Urinary bladder (tissue), 4 donors: ENCODE results near the gene TMF1. TPM values are rescaled to one million over a fixed set of nuclear protein-coding genes. Genes with fewer than 3 reads are reported as not detected.

Experiments
- DNase-seq: peaks from one replicate; pipeline ENCODE4 v3.0.0-alpha.2; 2015; ENCODE audit errors: extremely low spot score
- H3K27ac ChIP-seq: one replicate; pipeline ENCODE4 v1.5.1; 2013; ENCODE audit warnings: low read depth, mild to moderate bottlenecking, moderate library complexity
- H3K36me3 ChIP-seq: one replicate; pipeline ENCODE4 v1.6.1; 2013; ENCODE audit warnings: mild to moderate bottlenecking, moderate library complexity; ENCODE audit not compliant: insufficient read depth
- H3K4me1 ChIP-seq: one replicate; pipeline ENCODE4 v1.6.1; 2013; ENCODE audit warnings: mild to moderate bottlenecking, moderate library complexity; ENCODE audit not compliant: insufficient read depth
- H3K4me3 ChIP-seq: one replicate; pipeline ENCODE4 v1.5.1; 2013; ENCODE audit warnings: low read depth, low read length
- WGBS: extraction: QIAGEN DNeasy Blood & Tissue Kit; methylation state at CpG from one replicate; pipeline ENCODE4 v1.1.7; 2013; 5-methylcytosine and 5-hydroxymethylcytosine counted together
- polyA plus RNA-seq: library from polyadenylated mRNA; stranded (reverse); fragments of 200-250 nt; gene quantifications from one replicate; pipeline ENCODE4 v1.2.3, GENCODE V29; 2013
- total RNA-seq: library from RNA; depleted of rRNA; stranded (reverse); fragments of >200 nt; gene quantifications from one replicate; pipeline ENCODE4 v1.2.3, GENCODE V29; 2014
- donor health status: healthy with polysubstance abuse.
- donor health status: healthy.

TMF1 gene
- total and polyA plus RNA-seq, 2 donors, result 18.7 to 68.4 TPM

GRCh38 chr3:69085833-69086722 is 33.9 kb upstream of the TMF1 start:
- under 1% methylated on average over 8 of the region's 8 CpGs for WGBS
- Histone ChIP-seq H3K36me3 (no peaks in the 10 kb centered on the region), H3K4me1 (peaks cover 2% of the 10 kb centered on the region), H3K27ac (peak overlapping the region; percentile 77), H3K4me3 (peak overlapping the region; percentile 96)
- DNase-seq, result peak; percentile 39

- under 1% methylated on average over 26 of the region's 26 CpGs for WGBS
- Histone ChIP-seq H3K4me3 (peak overlapping the region; percentile 96), H3K4me1 (no peaks in the 10 kb centered on the region), H3K27ac (peak overlapping the region; percentile 77), H3K36me3 (no peaks in the 10 kb centered on the region)
- no peak for DNase-seq
Measured at GRCh38 chr3:69085168-69085832, 33.2 kb upstream of the TMF1 start.

- peak within 1 kb of the TSS; percentile 96 for H3K4me3 ChIP-seq
- peak within 1 kb of the TSS; percentile 77 for H3K27ac ChIP-seq
- H3K4me1 ChIP-seq, result no peaks in the 10 kb centered on the region
- peak; percentile 84 for DNase-seq
- WGBS, result 3% methylated on average over 32 of the region's 32 CpGs
- H3K36me3 ChIP-seq, result no peaks in the 10 kb centered on the region
Measured at GRCh38 chr3:69084326-69085167, 32.4 kb upstream of the TMF1 start, which contains the start of gene ARL6IP5. Gene ARL6IP5, plus strand, starts transcription at chr3:69084937. Its CDS starts 111 bp downstream, at chr3:69085048.

GRCh38 chr3:69082805-69083204 is 30.7 kb upstream of the TMF1 start:
- Histone ChIP-seq H3K27ac (no peak overlapping the region), H3K4me3 (no peak overlapping the region), H3K36me3 (no peaks in the 10 kb centered on the region), H3K4me1 (no peaks in the 10 kb centered on the region)
- DNase-seq, result no peak

DNA sequence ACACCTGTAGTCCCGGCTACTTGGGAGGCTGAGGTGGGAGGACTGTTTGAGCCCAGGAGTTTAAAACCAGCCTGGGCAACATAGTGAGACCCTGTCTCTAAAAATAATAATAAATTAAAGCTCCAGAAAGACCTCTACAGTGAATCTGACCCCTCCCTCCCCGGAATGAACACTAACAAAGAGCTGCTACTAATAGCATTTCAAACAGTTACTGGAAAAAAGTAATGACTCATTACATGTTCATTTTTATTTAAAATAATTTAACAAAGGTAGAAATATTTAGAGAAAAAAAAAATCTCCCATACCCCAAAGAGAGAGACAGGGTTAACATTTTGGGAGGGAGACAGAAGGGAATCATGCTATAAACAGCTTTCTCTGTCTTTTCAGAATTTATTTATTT is 30.2 kb upstream of the TMF1 start:
- peak overlapping the region; percentile 32 for H3K27ac ChIP-seq
- no peak for DNase-seq
- WGBS, result 66% methylated on average over 2 of the region's 2 CpGs
- H3K4me3 ChIP-seq, result no peak overlapping the region
- H3K36me3 ChIP-seq, result no peaks in the 10 kb centered on the region
- H3K4me1 ChIP-seq, result no peaks in the 10 kb centered on the region

- Histone ChIP-seq H3K36me3 (no peaks in the 10 kb centered on the region), H3K27ac (no peak overlapping the region), H3K4me3 (no peak overlapping the region), H3K4me1 (no peaks in the 10 kb centered on the region)
- DNase-seq, result no peak
- WGBS, result 70% methylated on average over 5 of the region's 5 CpGs
Measured at GRCh38 chr3:69081583-69082262, 29.6 kb upstream of the TMF1 start.

- H3K4me1 ChIP-seq, result no peaks in the 10 kb centered on the region
- WGBS, result 4% methylated on average over 37 of the region's 37 CpGs
- H3K4me3 ChIP-seq, result peak within 1 kb of the TSS; percentile 100
- peak within 1 kb of the TSS; percentile 67 for H3K27ac ChIP-seq
- peak; percentile 46 for DNase-seq
- no peaks in the 10 kb centered on the region for H3K36me3 ChIP-seq
Measured at GRCh38 chr3:69080233-69080920, 28.2 kb upstream of the TMF1 start, which contains the start of gene UBA3. Gene UBA3, minus strand, starts transcription at chr3:69080365. Its CDS starts 12 bp downstream, at chr3:69080353.

- Histone ChIP-seq H3K4me3 (peak overlapping the region; percentile 100), H3K4me1 (no peaks in the 10 kb centered on the region), H3K36me3 (no peaks in the 10 kb centered on the region), H3K27ac (peak overlapping the region; percentile 67)
- no peak for DNase-seq
- WGBS, result 2% methylated on average over 29 of the region's 29 CpGs
Measured at GRCh38 chr3:69079269-69080159, 27.4 kb upstream of the TMF1 start.

DNA sequence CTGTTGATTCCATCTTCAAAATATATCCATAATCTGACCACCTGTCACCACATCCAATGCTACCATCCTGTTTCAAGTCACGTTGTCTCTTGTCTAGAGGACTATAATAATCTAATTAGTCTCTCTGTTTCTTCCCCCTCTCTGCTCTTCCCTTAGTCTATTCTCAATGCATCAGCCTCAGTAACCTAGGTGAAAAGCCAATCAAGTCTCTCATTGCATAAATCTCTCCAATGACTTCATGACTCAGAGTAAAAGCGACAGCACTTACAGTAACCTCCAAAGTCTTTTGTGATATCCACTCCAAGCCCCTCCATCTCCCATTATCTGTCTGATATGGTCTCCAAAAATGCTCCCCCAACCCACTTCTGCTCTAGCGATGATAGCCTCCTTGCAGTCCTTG is 20.8 kb upstream of the TMF1 start:
- 92% methylated on average over 3 of the region's 3 CpGs for WGBS
- H3K36me3 ChIP-seq, result no peaks in the 10 kb centered on the region
- H3K27ac ChIP-seq, result no peak overlapping the region
- no peak overlapping the region for H3K4me3 ChIP-seq
- peaks cover 3% of the 10 kb centered on the region for H3K4me1 ChIP-seq
- DNase-seq, result no peak

DNA sequence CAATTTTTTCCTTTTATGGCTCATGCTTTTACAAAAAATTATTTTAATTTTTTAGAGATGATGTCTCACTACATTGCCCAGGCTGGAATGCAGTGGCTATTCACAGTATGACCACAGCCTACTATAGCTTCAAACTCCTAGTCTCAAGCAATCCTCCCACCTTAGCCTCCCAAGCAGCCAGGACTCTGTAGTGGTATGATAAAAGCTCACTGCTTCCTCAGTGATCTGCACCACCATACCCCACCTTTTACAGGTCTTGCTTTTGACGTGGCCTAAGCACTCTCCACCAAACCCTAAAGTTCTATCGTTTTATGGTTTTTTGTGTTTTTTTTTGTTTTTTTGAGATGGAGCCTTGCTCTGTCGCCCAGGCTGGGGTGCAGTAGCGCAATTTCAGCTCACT is 14.0 kb upstream of the TMF1 start:
- no peaks in the 10 kb centered on the region for H3K4me1 ChIP-seq
- no peak for DNase-seq
- H3K27ac ChIP-seq, result no peak overlapping the region
- 96% methylated on average over 4 of the region's 4 CpGs for WGBS
- no peak overlapping the region for H3K4me3 ChIP-seq
- peaks cover 2% of the 10 kb centered on the region for H3K36me3 ChIP-seq

GRCh38 chr3:69065318-69065964 is 13.3 kb upstream of the TMF1 start:
- Histone ChIP-seq H3K4me1 (no peaks in the 10 kb centered on the region), H3K27ac (no peak overlapping the region), H3K4me3 (no peak overlapping the region), H3K36me3 (peaks cover 2% of the 10 kb centered on the region)
- WGBS, result 89% methylated on average over 6 of the region's 6 CpGs
- DNase-seq, result no peak
